IPS DF 19.7 (cell line): ENCODE results near the gene MTOR.
A peak's percentile ranks its signal among the peaks of the same experiment; 100 is the strongest.
"Not testable (repeated sequence)": the region's sequence is repeated elsewhere in the genome, so short reads cannot be mapped to it uniquely, and the experiment has no call there.

Source experiments
- DNase-seq: peaks from one replicate; pipeline ENCODE4 v3.0.0-alpha.2; 2013; ENCODE audit warnings: low read depth, low spot score

Gene MTOR

GRCh38 chr1:11063937-11064537 lies 198.3 kb downstream of the MTOR start:
- DNase-seq = not testable (repeated sequence)

GRCh38 chr1:11062965-11063401 lies 199.4 kb downstream of the MTOR start:
- DNase-seq = no peak

DNA sequence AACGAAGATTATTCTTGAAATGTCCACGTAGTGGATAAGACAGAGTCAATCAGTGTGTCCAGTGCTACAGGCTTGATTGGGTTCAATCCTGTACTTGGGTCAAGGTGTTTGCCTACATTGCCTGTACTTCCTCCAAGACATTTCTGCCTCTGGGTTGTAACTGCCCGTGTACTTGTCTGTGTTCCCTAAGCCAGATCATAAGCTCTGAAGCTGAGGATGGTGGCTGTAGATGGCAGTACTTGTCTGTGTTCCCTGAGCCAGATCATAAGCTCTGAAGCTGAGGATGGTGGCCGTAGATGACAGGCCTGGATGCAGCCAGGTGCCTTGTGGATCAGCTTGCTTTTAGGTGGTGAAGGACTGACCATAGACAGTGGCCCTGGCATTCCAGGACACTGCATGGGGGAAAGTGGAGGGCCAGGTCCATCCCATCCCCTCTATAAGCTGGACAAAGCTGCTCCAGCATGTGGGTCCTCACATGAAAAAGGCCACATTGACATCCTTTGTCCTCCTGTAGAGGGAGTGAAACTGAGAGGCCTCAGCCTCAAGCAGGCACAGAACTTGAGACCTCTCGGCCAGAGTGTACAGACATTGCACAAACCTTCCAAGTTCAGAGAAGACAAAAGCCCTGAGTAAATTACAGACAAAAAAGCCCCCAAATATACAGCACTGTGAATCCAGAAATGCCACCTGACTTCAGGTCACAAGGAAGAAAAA lies 200.5 kb downstream of the MTOR start:
- no peak for DNase-seq

- DNase-seq = peak; percentile 61
Measured at GRCh38 chr1:11059968-11060830, 202.2 kb downstream of the MTOR start, which contains the start of gene SRM. SRM (minus strand) TSS chr1:11060018; CDS start chr1:11059943, 75 bp downstream.

- no peak for DNase-seq
Measured at GRCh38 chr1:11059155-11059967, 203.0 kb downstream of the MTOR start.

DNA sequence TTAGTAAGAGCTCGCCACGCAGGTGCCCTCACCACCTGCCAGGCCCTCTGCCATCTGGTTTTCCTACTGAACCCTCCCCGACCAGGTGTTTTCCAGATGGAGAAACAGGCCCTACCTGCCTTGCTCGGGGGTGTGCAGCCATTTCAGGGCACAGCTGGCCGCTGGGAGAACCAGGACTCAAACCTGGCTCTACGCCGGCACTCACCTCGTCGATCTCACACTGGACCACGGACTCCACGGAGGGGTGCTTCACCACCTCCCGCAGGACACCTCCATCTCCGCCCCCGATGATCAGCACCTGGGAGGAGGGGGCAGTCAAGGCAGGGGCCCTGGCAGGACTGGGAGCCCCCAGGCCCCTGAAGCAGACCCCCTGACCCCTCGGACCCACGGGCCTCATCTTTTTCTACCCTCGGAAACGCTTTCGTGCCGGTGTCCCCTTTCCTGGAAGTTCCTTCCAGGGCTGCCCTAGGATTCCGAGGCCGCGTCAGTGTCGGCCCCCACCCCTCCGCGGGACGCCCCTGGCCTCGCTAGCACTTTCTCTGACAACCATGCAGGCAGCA lies 203.7 kb downstream of the MTOR start:
- no peak for DNase-seq

- no peak for DNase-seq
Measured at GRCh38 chr1:11058026-11058425, 204.3 kb downstream of the MTOR start.

DNA sequence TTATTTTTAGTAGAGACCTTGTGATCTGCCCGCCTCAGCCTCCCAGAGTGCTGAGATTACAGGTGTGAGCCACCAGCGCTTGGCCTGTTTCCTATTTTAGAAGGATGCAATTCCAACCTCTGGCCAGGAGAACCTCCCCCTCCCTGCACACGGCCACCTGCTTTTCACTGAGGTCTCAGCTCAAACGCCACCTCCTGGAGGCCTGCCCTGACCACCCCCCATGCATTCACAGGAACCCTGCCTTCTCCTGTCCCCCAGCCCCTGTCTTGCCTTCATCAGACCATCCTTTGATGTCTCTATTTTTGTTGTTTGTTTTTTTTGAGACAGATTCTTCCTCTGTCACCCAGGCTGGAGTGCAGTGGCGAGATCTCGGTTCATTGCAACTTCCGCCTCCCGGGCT lies 204.9 kb downstream of the MTOR start:
- no peak for DNase-seq
